ENCODE measurements around the gene SIGLEC9.

SIGLEC9 gene

DNA sequence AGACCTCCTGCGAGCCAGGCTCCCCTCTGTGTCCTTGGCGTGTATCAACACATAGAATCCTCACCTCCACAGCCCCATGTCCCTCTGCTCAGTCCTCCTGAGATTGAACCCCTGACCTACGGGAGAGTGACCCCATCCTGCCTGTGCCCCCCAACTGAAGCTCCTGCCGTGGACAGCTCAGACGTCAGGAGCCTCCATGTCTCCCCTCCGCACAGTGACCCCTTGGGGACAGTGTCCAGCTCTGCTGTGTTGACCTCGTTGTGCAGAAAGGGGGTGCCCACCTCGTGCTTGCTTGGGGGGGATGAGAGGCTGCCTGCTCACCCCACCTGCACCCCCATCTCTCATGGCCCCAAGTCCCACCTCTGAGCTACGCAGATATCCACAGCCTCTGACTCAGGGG is 490 bp upstream of the SIGLEC9 start:
- no peak overlapping the region for H3K4me3 ChIP-seq (ENCODE audit: low read depth, low read length)
- in situ Hi-C loops (cut with HindIII; ENCODE audit: low sequenced_read_pairs), result no loop called here

DNA sequence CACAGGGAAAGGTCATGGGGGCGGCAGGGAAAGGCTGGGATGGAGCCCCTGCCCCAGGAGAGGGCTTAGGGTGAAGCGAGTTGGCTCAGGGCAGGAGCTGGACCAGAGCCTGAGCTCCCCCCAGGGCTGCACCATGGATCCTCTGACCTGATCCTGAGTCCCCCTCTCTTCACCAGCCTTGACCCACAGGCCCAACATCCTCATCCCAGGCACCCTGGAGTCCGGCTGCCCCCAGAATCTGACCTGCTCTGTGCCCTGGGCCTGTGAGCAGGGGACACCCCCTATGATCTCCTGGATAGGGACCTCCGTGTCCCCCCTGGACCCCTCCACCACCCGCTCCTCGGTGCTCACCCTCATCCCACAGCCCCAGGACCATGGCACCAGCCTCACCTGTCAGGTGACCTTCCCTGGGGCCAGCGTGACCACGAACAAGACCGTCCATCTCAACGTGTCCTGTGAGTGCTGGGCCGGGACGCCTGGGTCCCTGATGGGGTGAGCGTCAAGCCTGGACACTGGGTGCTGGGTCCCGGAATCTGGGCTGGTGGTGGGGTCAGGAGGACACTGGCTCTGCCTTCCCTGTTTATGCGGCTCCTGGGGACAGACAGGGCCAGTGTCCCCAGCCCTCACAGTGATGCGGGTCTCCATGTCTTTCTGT is 842 bp downstream of the SIGLEC9 start:
- no peak overlapping the region for H3K4me3 ChIP-seq (ENCODE audit: low read depth, low read length)
- in situ Hi-C loops (cut with HindIII; ENCODE audit: low sequenced_read_pairs), result no loop called here
- DNase-seq (ENCODE audit: low read depth), result no peak

More for the DNA sequence above, 490 bp upstream of the SIGLEC9 start:
- TF ChIP-seq, protein P1, sequence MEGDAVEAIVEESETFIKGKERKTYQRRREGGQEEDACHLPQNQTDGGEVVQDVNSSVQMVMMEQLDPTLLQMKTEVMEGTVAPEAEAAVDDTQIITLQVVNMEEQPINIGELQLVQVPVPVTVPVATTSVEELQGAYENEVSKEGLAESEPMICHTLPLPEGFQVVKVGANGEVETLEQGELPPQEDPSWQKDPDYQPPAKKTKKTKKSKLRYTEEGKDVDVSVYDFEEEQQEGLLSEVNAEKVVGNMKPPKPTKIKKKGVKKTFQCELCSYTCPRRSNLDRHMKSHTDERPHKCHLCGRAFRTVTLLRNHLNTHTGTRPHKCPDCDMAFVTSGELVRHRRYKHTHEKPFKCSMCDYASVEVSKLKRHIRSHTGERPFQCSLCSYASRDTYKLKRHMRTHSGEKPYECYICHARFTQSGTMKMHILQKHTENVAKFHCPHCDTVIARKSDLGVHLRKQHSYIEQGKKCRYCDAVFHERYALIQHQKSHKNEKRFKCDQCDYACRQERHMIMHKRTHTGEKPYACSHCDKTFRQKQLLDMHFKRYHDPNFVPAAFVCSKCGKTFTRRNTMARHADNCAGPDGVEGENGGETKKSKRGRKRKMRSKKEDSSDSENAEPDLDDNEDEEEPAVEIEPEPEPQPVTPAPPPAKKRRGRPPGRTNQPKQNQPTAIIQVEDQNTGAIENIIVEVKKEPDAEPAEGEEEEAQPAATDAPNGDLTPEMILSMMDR (IDR thresholded peaks at IDR 0.05; ENCODE audit: low read depth, low read length, missing control alignments), result no peak
- DNase-seq (ENCODE audit: low read depth), result no peak

DNA sequence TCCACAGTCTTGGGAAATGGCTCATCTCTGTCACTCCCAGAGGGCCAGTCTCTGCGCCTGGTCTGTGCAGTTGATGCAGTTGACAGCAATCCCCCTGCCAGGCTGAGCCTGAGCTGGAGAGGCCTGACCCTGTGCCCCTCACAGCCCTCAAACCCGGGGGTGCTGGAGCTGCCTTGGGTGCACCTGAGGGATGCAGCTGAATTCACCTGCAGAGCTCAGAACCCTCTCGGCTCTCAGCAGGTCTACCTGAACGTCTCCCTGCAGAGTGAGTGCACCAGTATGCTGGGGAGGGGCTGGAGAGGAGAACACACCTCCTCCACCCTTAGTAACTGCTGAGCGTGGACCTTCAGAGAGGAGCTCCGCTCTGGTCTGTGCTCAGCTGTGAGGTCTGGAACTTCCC is 2.3 kb downstream of the SIGLEC9 start:
- no peak overlapping the region for H3K4me3 ChIP-seq (ENCODE audit: low read depth, low read length)
- in situ Hi-C loops (cut with HindIII; ENCODE audit: low sequenced_read_pairs), result no loop called here
- TF ChIP-seq, protein P1 (IDR thresholded peaks at IDR 0.05; ENCODE audit: low read depth, low read length, missing control alignments), result no peak
- DNase-seq (ENCODE audit: low read depth), result no peak

More for the DNA sequence above, 842 bp downstream of the SIGLEC9 start:
- TF ChIP-seq, protein P1 (IDR thresholded peaks at IDR 0.05; ENCODE audit: low read depth, low read length, missing control alignments), result no peak

DNA sequence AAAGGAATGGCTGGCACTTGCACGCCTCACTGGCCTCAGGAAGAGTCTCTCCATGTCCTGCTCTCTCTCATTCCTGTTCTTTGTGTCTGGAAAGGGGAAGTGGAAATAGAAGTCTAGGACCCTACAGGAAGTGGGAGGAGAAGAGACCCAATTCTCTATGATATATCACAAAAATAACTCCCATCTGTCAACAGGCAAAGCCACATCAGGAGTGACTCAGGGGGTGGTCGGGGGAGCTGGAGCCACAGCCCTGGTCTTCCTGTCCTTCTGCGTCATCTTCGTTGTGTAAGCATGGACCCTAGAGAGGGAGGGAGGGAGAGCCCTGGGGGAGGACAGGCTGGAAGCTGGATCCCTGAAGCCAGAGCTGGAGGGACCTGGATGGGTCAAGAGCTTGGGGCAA is 3.0 kb downstream of the SIGLEC9 start:
- in situ Hi-C loops (cut with HindIII; ENCODE audit: low sequenced_read_pairs), result no loop called here

DNA sequence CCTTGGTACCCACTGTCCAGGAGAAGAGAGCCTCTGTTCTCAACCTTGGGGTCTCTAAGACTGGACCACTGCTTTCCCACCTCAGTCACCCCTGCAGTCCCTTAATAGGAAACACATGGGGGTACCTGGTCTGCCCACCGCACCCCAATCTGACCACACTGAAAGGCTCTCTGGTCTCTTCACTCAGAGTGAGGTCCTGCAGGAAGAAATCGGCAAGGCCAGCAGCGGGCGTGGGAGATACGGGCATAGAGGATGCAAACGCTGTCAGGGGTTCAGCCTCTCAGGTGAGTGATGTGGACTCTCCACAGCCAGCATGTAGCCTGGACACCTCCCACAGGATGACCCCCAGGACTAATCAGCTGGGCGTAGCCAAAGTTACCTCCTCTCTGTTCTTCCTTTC is 3.5 kb downstream of the SIGLEC9 start:
- TF ChIP-seq, protein P1 (IDR thresholded peaks at IDR 0.05; ENCODE audit: low read depth, low read length, missing control alignments), result no peak
- in situ Hi-C loops (cut with HindIII; ENCODE audit: low sequenced_read_pairs), result no loop called here
- no peak for DNase-seq (ENCODE audit: low read depth)
- no peak overlapping the region for H3K4me3 ChIP-seq (ENCODE audit: low read depth, low read length)

More for the DNA sequence above, 3.0 kb downstream of the SIGLEC9 start:
- no peak for DNase-seq (ENCODE audit: low read depth)
- H3K4me3 ChIP-seq (ENCODE audit: low read depth, low read length), result no peak overlapping the region
- TF ChIP-seq, protein P1 (IDR thresholded peaks at IDR 0.05; ENCODE audit: low read depth, low read length, missing control alignments), result no peak

DNA sequence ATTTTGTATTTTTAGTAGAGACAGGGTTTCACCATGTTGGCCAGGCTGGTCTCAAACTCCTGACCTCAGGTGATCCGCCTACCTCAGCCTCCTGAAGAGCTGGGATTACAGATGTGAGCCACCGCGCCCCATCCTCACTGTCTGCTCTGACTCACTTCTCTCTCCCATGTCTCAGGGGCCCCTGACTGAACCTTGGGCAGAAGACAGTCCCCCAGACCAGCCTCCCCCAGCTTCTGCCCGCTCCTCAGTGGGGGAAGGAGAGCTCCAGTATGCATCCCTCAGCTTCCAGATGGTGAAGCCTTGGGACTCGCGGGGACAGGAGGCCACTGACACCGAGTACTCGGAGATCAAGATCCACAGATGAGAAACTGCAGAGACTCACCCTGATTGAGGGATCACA is 5.0 kb downstream of the SIGLEC9 start:
- no peak overlapping the region for H3K4me3 ChIP-seq (ENCODE audit: low read depth, low read length)
- TF ChIP-seq, protein P1 (IDR thresholded peaks at IDR 0.05; ENCODE audit: low read depth, low read length, missing control alignments), result no peak
- no peak for DNase-seq (ENCODE audit: low read depth)
- in situ Hi-C loops (cut with HindIII; ENCODE audit: low sequenced_read_pairs), result no loop called here

Data from astrocyte of the cerebellum (primary cell).